AG04450 (cell line): Measurements from ENCODE around the gene GSC2. TPM values are rescaled to one million over a fixed set of nuclear protein-coding genes. Genes with fewer than 3 reads are reported as not detected.

Experiments
- CTCF ChIA-PET: fragments of 300-600, 350-600 bp; formaldehyde crosslinking; extraction: SDS; loops from one replicate; lab custom pipeline; 2022; ENCODE audit warnings: antibody characterized with exemption, inconsistent platforms; lab: Charles Lee
- POLR2A ChIA-PET: fragments of 350-600 bp; formaldehyde crosslinking; extraction: SDS; loops from one replicate; lab custom pipeline; 2021; ENCODE audit warnings: antibody characterized with exemption, inconsistent platforms; lab: Yijun Ruan, JAX
- DNase-seq: peaks from one replicate; pipeline ENCODE4 v3.0.0-alpha.2; 2011; ENCODE audit warnings: low read depth, low spot score
- H3K27ac ChIP-seq: one replicate; pipeline ENCODE4 v1.5.1; 2012; ENCODE audit warnings: low read depth, low read length, control low read depth
- H3K27me3 ChIP-seq: one replicate; pipeline ENCODE4 v1.6.0; 2012; ENCODE audit warnings: low read length; ENCODE audit not compliant: control insufficient read depth, insufficient read depth
- H3K4me3 ChIP-seq: 2 replicates; pipeline ENCODE4 v1.5.1; 2011; ENCODE audit warnings: mild to moderate bottlenecking, low read depth, low read length, control low read depth
- H3K9me3 ChIP-seq: 2 replicates; pipeline ENCODE4 v1.5.1; 2012; ENCODE audit warnings: low read length; ENCODE audit not compliant: control insufficient read depth, insufficient read depth
- polyA plus RNA-seq: library from polyadenylated mRNA; depleted of rRNA; stranded (reverse); fragments of >200 nt; gene quantifications from 2 replicates; pipeline ENCODE4 v1.2.3, GENCODE V29; 2011
- TF ChIP-seq, protein P1 (sequence below): IDR thresholded peaks from 2 replicates; pipeline ENCODE4 v1.5.1; 2011; ENCODE audit warnings: low read depth, low read length, control low read depth, inconsistent platforms

Gene GSC2
- polyA plus RNA-seq, 1 experiment, result not detected

- no peak overlapping the region for H3K4me3 ChIP-seq
- H3K27ac ChIP-seq, result no peak overlapping the region
- CTCF ChIA-PET, result interaction anchor here (0.6 kb wide), 1 partner anchor 303 kb away, joined by 3 read pairs; no protein-coding TSS in a partner anchor
- POLR2A ChIA-PET, result no interaction called here
- DNase-seq, result no peak
- peaks cover 3% of the 10 kb centered on the region for H3K27me3 ChIP-seq
- H3K9me3 ChIP-seq, result no peaks in the 10 kb centered on the region; the same call in 1 of the 2 replicates
- TF ChIP-seq, protein P1, sequence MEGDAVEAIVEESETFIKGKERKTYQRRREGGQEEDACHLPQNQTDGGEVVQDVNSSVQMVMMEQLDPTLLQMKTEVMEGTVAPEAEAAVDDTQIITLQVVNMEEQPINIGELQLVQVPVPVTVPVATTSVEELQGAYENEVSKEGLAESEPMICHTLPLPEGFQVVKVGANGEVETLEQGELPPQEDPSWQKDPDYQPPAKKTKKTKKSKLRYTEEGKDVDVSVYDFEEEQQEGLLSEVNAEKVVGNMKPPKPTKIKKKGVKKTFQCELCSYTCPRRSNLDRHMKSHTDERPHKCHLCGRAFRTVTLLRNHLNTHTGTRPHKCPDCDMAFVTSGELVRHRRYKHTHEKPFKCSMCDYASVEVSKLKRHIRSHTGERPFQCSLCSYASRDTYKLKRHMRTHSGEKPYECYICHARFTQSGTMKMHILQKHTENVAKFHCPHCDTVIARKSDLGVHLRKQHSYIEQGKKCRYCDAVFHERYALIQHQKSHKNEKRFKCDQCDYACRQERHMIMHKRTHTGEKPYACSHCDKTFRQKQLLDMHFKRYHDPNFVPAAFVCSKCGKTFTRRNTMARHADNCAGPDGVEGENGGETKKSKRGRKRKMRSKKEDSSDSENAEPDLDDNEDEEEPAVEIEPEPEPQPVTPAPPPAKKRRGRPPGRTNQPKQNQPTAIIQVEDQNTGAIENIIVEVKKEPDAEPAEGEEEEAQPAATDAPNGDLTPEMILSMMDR, result no peak
Measured at GRCh38 chr22:19124377-19124776, 25.7 kb downstream of the GSC2 start.

DNA sequence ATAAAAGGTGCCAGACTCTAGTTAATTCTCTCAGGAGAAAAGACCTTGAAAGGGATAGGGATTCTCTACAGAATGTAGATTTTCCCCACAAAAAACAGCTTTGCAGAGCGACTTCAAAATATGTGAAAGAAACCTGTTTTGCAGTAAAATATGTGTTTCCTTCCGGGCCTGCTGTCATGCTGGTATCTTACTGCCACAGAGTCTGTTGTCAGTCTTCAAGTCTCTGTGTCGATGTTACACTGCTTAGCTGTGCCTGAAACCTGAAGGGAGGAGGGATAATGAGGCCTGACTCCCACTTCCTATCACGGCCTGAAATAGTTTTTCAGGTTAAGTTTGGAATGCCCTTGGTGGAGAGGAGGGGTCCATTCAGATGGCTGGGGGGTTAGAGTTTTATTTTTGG lies 26.2 kb downstream of the GSC2 start:
- POLR2A ChIA-PET, result no interaction called here
- peaks cover 3% of the 10 kb centered on the region for H3K27me3 ChIP-seq
- no peak overlapping the region for H3K27ac ChIP-seq
- H3K9me3 ChIP-seq, result no peaks in the 10 kb centered on the region; the same call in 1 of the 2 replicates
- TF ChIP-seq, protein P1, result no peak
- H3K4me3 ChIP-seq, result no peak overlapping the region
- DNase-seq, result no peak
- CTCF ChIA-PET, result interaction anchor here (0.6 kb wide), 1 partner anchor 304 kb away, joined by 3 read pairs; no protein-coding TSS in a partner anchor

DNA sequence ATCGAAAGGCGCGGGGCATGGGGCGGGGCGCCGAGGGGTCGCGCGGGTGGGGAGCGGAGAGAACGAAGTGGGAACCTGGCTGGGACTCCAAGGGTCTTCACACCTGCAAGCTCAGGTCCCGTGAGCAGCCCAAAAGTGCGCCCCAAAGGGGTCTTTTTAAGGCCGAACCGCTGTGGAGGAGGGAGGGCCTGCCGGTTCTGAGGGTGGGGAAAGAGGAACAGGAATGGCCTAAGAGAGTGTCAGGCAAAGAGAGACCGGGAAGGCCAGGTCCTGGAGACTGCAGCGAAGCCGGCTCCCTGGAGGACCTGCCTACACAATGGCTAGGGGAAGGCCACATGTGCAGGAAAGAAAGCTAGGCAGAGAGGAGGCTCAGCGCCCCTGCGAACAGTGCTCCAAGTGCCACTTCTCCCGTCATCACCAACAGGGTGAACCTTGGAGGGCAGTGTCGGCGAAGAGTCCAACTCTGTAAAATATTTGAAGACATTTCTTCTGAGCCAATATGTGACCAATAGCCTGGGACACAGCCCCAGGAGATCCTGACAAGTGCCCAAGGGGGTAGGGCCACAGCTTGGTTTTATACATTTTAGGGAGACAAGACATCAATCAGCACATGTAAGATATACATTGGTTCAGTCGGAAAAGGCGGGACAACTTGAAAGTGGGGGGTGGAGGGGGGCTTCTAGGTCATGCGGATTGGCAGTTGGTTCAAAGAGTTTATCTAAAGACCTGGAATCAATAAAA lies 27.2 kb downstream of the GSC2 start:
- H3K4me3 ChIP-seq, result peak overlapping the region; percentile 59
- H3K9me3 ChIP-seq, result no peaks in the 10 kb centered on the region; the same call in 1 of the 2 replicates
- no peak for DNase-seq
- TF ChIP-seq, protein P1, result no peak
- no peak overlapping the region for H3K27ac ChIP-seq
- peaks cover 3% of the 10 kb centered on the region for H3K27me3 ChIP-seq
- ChIA-PET POLR2A (interaction anchor here (0.6 to 1.9 kb wide), 5 partner anchors 19 to 38 kb away, joined by 4 to 13 read pairs (median 7); partner anchors contain the start of gene ESS2), CTCF (no interaction called here)

- TF ChIP-seq, protein P1, result no peak
- Histone ChIP-seq H3K4me3 (peak within 1 kb of the TSS; percentile 84), H3K9me3 (no peaks in the 10 kb centered on the region; the same call in 1 of the 2 replicates), H3K27ac (peak within 1 kb of the TSS; percentile 39), H3K27me3 (peaks cover 3% of the 10 kb centered on the region)
- peak; percentile 87 for DNase-seq
- ChIA-PET CTCF (interaction anchor here (0.7 kb wide), 1 partner anchor 965 kb away, joined by 4 read pairs; no protein-coding TSS in a partner anchor), POLR2A (interaction anchor here (1.1 to 1.9 kb wide), 4 partner anchors 18 to 52 kb away, joined by 3 to 13 read pairs (median 6); partner anchors contain the start of gene ESS2)
Measured at GRCh38 chr22:19122143-19122751, 27.8 kb downstream of the GSC2 start, which contains the start of gene DGCR2. Gene DGCR2, minus strand, starts transcription at chr22:19122412. Its CDS starts 206 bp downstream, at chr22:19122206.
